ENCODE data around the gene XRCC1.

- TF ChIP-seq CTCF (IDR thresholded peaks at IDR 0.05), result no peak
- TF ChIP-seq ZFX (IDR thresholded peaks at IDR 0.05; ENCODE audit: borderline replicate concordance), result no peak
Measured at GRCh38 chr19:43612374-43612773, 37.0 kb upstream of the XRCC1 start.

All from 22Rv1 (cell line).